HG03432 (cell line): ENCODE measurements around the gene KRTAP21-1.
"Not testable (repeated sequence)": the region's sequence is repeated elsewhere in the genome, so short reads cannot be mapped to it uniquely, and the experiment has no call there.

ENCODE experiments used
- ATAC-seq: cut with Tn5 transposase; IDR thresholded peaks from one replicate; pipeline ENCODE4 v1.9.1; 2021; ENCODE audit warnings: mild to moderate bottlenecking, moderate library complexity; ENCODE audit not compliant: unreplicated experiment

The KRTAP21-1 gene

GRCh38 chr21:30755328-30755727 lies at the start of gene KRTAP21-1:
Gene KRTAP21-1, minus strand, starts transcription at chr21:30755428. Its CDS starts 50 bp downstream, at chr21:30755378.
- ATAC-seq: not testable (repeated sequence)

- no peak for ATAC-seq
Observed at GRCh38 chr21:30800605-30801004, 45.4 kb upstream of the KRTAP21-1 start.

GRCh38 chr21:30793581-30794314 lies 38.5 kb upstream of the KRTAP21-1 start:
- ATAC-seq: no peak

GRCh38 chr21:30779249-30779648 lies 24.0 kb upstream of the KRTAP21-1 start:
- no peak for ATAC-seq

GRCh38 chr21:30769724-30770431 lies 14.7 kb upstream of the KRTAP21-1 start:
- no peak for ATAC-seq

- ATAC-seq: no peak
Observed at GRCh38 chr21:30760776-30761175, 5.5 kb upstream of the KRTAP21-1 start.

GRCh38 chr21:30758306-30758705 lies 3.1 kb upstream of the KRTAP21-1 start:
- no peak for ATAC-seq

GRCh38 chr21:30747159-30747558 lies 8.1 kb downstream of the KRTAP21-1 start, which contains the start of gene KRTAP21-2:
Gene KRTAP21-2, minus strand, starts transcription at chr21:30747259. Its CDS starts 57 bp downstream, at chr21:30747202.
- no peak for ATAC-seq

GRCh38 chr21:30740462-30740861 lies 14.8 kb downstream of the KRTAP21-1 start:
- no peak for ATAC-seq

- ATAC-seq: no peak
Observed at GRCh38 chr21:30733026-30733425, 22.2 kb downstream of the KRTAP21-1 start.

GRCh38 chr21:30726726-30727125 lies 28.5 kb downstream of the KRTAP21-1 start:
- ATAC-seq: no peak

- ATAC-seq: peak; percentile 55
Observed at GRCh38 chr21:30719401-30719800, 35.8 kb downstream of the KRTAP21-1 start.

- peak; percentile 88 for ATAC-seq
Observed at GRCh38 chr21:30718239-30718909, 36.9 kb downstream of the KRTAP21-1 start, which contains the start of gene KRTAP21-3. Gene KRTAP21-3, minus strand, starts transcription at chr21:30718777. Its CDS starts 18 bp downstream, at chr21:30718759.

GRCh38 chr21:30717105-30717504 lies 38.1 kb downstream of the KRTAP21-1 start:
- ATAC-seq: no peak

- no peak for ATAC-seq
Observed at GRCh38 chr21:30714946-30715345, 40.3 kb downstream of the KRTAP21-1 start.

- no peak for ATAC-seq
Observed at GRCh38 chr21:30714456-30714855, 40.8 kb downstream of the KRTAP21-1 start.

- ATAC-seq: no peak
Observed at GRCh38 chr21:30713766-30714165, 41.5 kb downstream of the KRTAP21-1 start.

GRCh38 chr21:30710499-30710898 lies 44.7 kb downstream of the KRTAP21-1 start:
- ATAC-seq: no peak

- ATAC-seq: no peak
Observed at GRCh38 chr21:30707409-30707808, 47.8 kb downstream of the KRTAP21-1 start.
